T-helper 2 cell treated with Interferon-gamma antibody and Interleukin-4, amounts not matched to agents 5 μg/mL and 100 μg/mL, for 36 hours (primary cell): Measurements from ENCODE around the gene PRKCA.

Experiments used
- DNase-seq: peaks from one replicate; pipeline ENCODE4 v3.0.0; 2021; ENCODE audit warnings: low spot score
- H3K27ac Mint-ChIP-seq: one replicate; pipeline ENCODE4 v1.8.0; 2021; ENCODE audit warnings: mild to moderate bottlenecking, mixed read lengths
- H3K27me3 Mint-ChIP-seq: one replicate; pipeline ENCODE4 v1.8.0; 2021; ENCODE audit warnings: low read depth, mixed read lengths
- H3K36me3 Mint-ChIP-seq: one replicate; pipeline ENCODE4 v1.8.0; 2021; ENCODE audit warnings: low read depth, mixed read lengths
- H3K4me1 Mint-ChIP-seq: one replicate; pipeline ENCODE4 v1.8.0; 2021; ENCODE audit warnings: low read depth, mixed read lengths
- H3K4me3 Mint-ChIP-seq: one replicate; pipeline ENCODE4 v1.8.0; 2022; ENCODE audit warnings: mild to moderate bottlenecking, moderate library complexity, mixed read lengths
- H3K9me3 Mint-ChIP-seq: one replicate; pipeline ENCODE4 v1.8.0; 2021; ENCODE audit warnings: mixed read lengths

Gene PRKCA

GRCh38 chr17:66506641-66507040 is 204.2 kb downstream of the PRKCA start:
- Mint-ChIP-seq H3K27me3 (no peaks in the 10 kb centered on the region), H3K9me3 (no peaks in the 10 kb centered on the region), H3K36me3 (peaks cover 16% of the 10 kb centered on the region), H3K4me3 (no peak overlapping the region), H3K27ac (peak overlapping the region; percentile 5), H3K4me1 (peaks cover 46% of the 10 kb centered on the region)
- no peak for DNase-seq

- no peak for DNase-seq
- H3K9me3 Mint-ChIP-seq, result no peaks in the 10 kb centered on the region
- peak overlapping the region; percentile 27 for H3K4me3 Mint-ChIP-seq
- no peaks in the 10 kb centered on the region for H3K27me3 Mint-ChIP-seq
- peak overlapping the region; percentile 43 for H3K27ac Mint-ChIP-seq
- H3K36me3 Mint-ChIP-seq, result peaks cover 16% of the 10 kb centered on the region
- peaks cover 50% of the 10 kb centered on the region for H3K4me1 Mint-ChIP-seq
Observed at GRCh38 chr17:66507103-66507923, 204.9 kb downstream of the PRKCA start.

GRCh38 chr17:66507982-66508760 is 205.8 kb downstream of the PRKCA start:
- peak overlapping the region; percentile 82 for H3K27ac Mint-ChIP-seq
- H3K4me3 Mint-ChIP-seq, result peak overlapping the region; percentile 68

GRCh38 chr17:66508896-66509844 is 206.8 kb downstream of the PRKCA start:
- DNase-seq, result peak; percentile 69
- Mint-ChIP-seq H3K4me1 (peaks cover 59% of the 10 kb centered on the region), H3K36me3 (peaks cover 20% of the 10 kb centered on the region), H3K27me3 (no peaks in the 10 kb centered on the region), H3K4me3 (peak overlapping the region; percentile 68), H3K27ac (peak overlapping the region; percentile 82), H3K9me3 (no peaks in the 10 kb centered on the region)

More at GRCh38 chr17:66507982-66508760, 205.8 kb downstream of the PRKCA start:
- Mint-ChIP-seq H3K27me3 (no peaks in the 10 kb centered on the region), H3K36me3 (peaks cover 18% of the 10 kb centered on the region), H3K9me3 (no peaks in the 10 kb centered on the region), H3K4me1 (peaks cover 56% of the 10 kb centered on the region)
- DNase-seq, result no peak

GRCh38 chr17:66509926-66510325 is 207.5 kb downstream of the PRKCA start:
- DNase-seq, result no peak
- Mint-ChIP-seq H3K27ac (peak overlapping the region; percentile 82), H3K4me1 (peaks cover 59% of the 10 kb centered on the region), H3K4me3 (peak overlapping the region; percentile 68), H3K9me3 (no peaks in the 10 kb centered on the region), H3K36me3 (peaks cover 23% of the 10 kb centered on the region), H3K27me3 (no peaks in the 10 kb centered on the region)

- Mint-ChIP-seq H3K9me3 (no peaks in the 10 kb centered on the region), H3K27ac (peak overlapping the region; percentile 51), H3K4me3 (peak overlapping the region; percentile 7), H3K36me3 (peaks cover 30% of the 10 kb centered on the region), H3K27me3 (no peaks in the 10 kb centered on the region), H3K4me1 (peaks cover 65% of the 10 kb centered on the region)
- DNase-seq, result no peak
Observed at GRCh38 chr17:66511135-66511534, 208.7 kb downstream of the PRKCA start.

GRCh38 chr17:66514227-66514806 is 211.9 kb downstream of the PRKCA start:
- H3K4me3 Mint-ChIP-seq, result no peak overlapping the region
- H3K27me3 Mint-ChIP-seq, result no peaks in the 10 kb centered on the region
- peak; percentile 47 for DNase-seq
- H3K9me3 Mint-ChIP-seq, result no peaks in the 10 kb centered on the region
- peaks cover 56% of the 10 kb centered on the region for H3K4me1 Mint-ChIP-seq
- H3K36me3 Mint-ChIP-seq, result peaks cover 34% of the 10 kb centered on the region
- peak overlapping the region; percentile 19 for H3K27ac Mint-ChIP-seq

GRCh38 chr17:66515974-66516373 is 213.6 kb downstream of the PRKCA start:
- H3K9me3 Mint-ChIP-seq, result no peaks in the 10 kb centered on the region
- peaks cover 33% of the 10 kb centered on the region for H3K36me3 Mint-ChIP-seq
- H3K4me3 Mint-ChIP-seq, result no peak overlapping the region
- DNase-seq, result no peak
- peaks cover 47% of the 10 kb centered on the region for H3K4me1 Mint-ChIP-seq
- H3K27ac Mint-ChIP-seq, result no peak overlapping the region
- H3K27me3 Mint-ChIP-seq, result no peaks in the 10 kb centered on the region

GRCh38 chr17:66517336-66518009 is 215.1 kb downstream of the PRKCA start:
- DNase-seq, result no peak
- Mint-ChIP-seq H3K4me3 (no peak overlapping the region), H3K27me3 (no peaks in the 10 kb centered on the region), H3K4me1 (peaks cover 52% of the 10 kb centered on the region), H3K27ac (peak overlapping the region; percentile 60), H3K36me3 (peaks cover 39% of the 10 kb centered on the region), H3K9me3 (no peaks in the 10 kb centered on the region)

GRCh38 chr17:66518108-66518507 is 215.7 kb downstream of the PRKCA start:
- no peak for DNase-seq
- no peaks in the 10 kb centered on the region for H3K27me3 Mint-ChIP-seq
- peaks cover 39% of the 10 kb centered on the region for H3K36me3 Mint-ChIP-seq
- H3K27ac Mint-ChIP-seq, result peak overlapping the region; percentile 60
- H3K4me3 Mint-ChIP-seq, result no peak overlapping the region
- H3K4me1 Mint-ChIP-seq, result peaks cover 52% of the 10 kb centered on the region
- no peaks in the 10 kb centered on the region for H3K9me3 Mint-ChIP-seq

GRCh38 chr17:66518677-66519076 is 216.3 kb downstream of the PRKCA start:
- Mint-ChIP-seq H3K27me3 (no peaks in the 10 kb centered on the region), H3K9me3 (no peaks in the 10 kb centered on the region), H3K36me3 (peaks cover 39% of the 10 kb centered on the region), H3K4me3 (no peak overlapping the region), H3K27ac (peak overlapping the region; percentile 22), H3K4me1 (peaks cover 52% of the 10 kb centered on the region)
- DNase-seq, result no peak

- no peaks in the 10 kb centered on the region for H3K27me3 Mint-ChIP-seq
- no peak for DNase-seq
- peaks cover 54% of the 10 kb centered on the region for H3K4me1 Mint-ChIP-seq
- no peaks in the 10 kb centered on the region for H3K9me3 Mint-ChIP-seq
- H3K27ac Mint-ChIP-seq, result peak overlapping the region; percentile 22
- peaks cover 41% of the 10 kb centered on the region for H3K36me3 Mint-ChIP-seq
- no peak overlapping the region for H3K4me3 Mint-ChIP-seq
Observed at GRCh38 chr17:66519154-66519553, 216.7 kb downstream of the PRKCA start.

- Mint-ChIP-seq H3K9me3 (no peaks in the 10 kb centered on the region), H3K4me1 (peaks cover 56% of the 10 kb centered on the region), H3K36me3 (peaks cover 41% of the 10 kb centered on the region), H3K27ac (no peak overlapping the region), H3K27me3 (no peaks in the 10 kb centered on the region), H3K4me3 (no peak overlapping the region)
- DNase-seq, result no peak
Observed at GRCh38 chr17:66520999-66521398, 218.6 kb downstream of the PRKCA start.
